ENCODE results near the gene PER1. TPM values are rescaled to one million over a fixed set of nuclear protein-coding genes. Genes with fewer than 3 reads are reported as not detected.

The PER1 gene
- total RNA-seq, 1 experiment from 2014 or later, result 9.7 TPM

DNA sequence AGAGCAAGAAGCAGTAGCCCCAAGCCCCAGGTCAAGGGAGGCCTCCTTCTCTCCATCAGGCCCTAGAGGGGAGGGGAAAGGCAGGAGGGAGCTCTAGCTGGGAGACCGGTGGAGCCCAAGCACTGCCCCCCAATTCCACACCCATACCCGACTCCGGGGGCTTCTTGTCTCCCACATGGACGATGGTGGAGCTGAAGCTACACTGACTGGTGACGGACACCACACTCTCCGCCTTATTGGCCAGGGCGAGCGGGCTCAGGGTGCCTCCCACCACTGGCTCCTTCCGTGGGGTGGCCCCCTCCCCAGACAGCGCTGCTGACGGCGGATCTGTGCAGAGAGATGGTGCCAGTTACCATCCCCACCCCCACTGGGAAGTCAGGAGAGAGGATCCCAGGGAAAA, 6.4 kb downstream of the PER1 start:
- in situ Hi-C loops (cut with HindIII; ENCODE audit: low pct_unique_long_range_greater_than_20kb, low sequenced_read_pairs), result no loop called here
- no peak for DNase-seq (ENCODE audit: low read depth, low spot score)

DNA sequence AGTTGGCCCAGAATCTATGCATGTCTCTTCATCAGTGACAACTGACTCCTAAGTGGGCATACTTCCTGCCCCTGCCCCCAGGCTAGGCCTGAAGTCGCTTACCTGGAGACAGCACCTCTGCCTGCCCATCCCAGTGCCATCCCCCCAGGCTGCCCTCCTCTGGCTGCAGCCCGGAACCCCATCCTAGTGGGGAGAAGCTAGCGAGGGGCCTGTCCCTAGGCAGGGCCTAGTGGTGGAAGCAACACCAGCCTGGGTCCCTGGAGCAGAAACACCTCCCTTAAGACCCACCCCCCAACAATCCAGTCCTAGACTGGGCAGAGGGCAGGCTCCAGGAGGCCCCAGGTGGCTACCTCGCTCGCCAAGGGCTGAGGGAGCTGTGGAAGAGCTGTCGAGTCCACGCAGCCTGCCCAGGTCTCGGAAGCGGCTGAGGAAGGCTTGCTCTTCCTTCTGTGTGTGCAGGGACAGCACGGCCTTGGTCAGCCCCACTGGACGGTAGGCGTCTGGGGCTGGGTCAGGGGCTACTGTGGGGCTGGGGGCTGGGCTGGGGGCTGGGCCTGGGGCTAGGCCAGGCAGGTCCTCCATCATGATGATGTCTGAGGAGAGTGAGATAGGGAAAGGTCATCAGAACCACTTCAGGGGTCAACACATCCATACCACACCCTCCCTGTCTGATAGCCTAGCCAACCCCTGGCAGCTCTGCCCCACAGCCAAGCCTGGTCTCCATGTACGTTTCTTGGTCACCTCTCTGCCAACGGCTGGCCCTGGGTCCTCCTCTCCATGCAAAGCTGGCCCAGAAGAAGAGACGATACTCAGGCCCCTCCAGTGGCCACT, 7.6 kb downstream of the PER1 start:
- no peak for DNase-seq (ENCODE audit: low read depth, low spot score)
- in situ Hi-C loops (cut with HindIII; ENCODE audit: low pct_unique_long_range_greater_than_20kb, low sequenced_read_pairs), result no loop called here

DNA sequence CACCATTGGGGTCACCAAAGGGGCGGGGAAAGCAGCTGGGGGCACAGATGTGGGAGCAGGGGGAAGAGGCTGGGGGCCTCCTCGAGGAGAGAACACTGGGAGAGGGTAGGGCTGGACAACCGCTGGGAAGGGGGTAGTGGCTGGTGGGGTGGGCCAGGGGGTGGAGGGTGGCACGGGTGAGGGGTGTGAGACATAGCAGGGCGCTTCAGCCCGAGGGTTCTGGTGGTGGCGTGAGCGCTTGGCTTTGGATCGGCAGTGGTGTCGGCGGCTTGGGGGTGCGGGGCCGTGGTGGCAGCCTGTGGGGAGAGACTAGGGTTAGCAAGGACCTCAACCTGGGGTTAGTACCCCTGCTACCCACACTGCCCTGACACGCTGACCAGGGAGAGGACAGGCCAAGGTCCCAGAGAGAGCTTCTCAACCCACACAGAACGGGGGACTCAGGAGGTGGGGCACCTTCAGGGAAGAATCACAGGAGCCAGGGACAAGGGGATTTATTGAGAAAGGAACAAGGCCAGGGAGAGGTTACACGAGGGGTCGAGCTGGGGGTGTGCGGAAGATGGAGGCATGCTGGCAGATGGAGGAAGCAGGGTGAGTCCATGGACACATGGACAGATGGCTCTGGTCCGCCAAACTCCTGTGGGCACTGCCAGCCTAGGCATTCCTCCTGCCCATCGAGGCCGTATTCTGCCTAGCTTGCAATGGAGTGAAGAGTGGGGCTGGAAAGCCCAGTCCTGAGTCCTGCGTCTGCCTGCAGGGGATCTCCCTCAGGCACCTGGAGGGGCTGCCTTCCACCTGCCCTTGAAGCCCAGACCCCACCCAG, 8.4 kb downstream of the PER1 start:
- DNase-seq (ENCODE audit: low read depth, low spot score), result no peak
- in situ Hi-C loops (cut with HindIII; ENCODE audit: low pct_unique_long_range_greater_than_20kb, low sequenced_read_pairs), result no loop called here

DNA sequence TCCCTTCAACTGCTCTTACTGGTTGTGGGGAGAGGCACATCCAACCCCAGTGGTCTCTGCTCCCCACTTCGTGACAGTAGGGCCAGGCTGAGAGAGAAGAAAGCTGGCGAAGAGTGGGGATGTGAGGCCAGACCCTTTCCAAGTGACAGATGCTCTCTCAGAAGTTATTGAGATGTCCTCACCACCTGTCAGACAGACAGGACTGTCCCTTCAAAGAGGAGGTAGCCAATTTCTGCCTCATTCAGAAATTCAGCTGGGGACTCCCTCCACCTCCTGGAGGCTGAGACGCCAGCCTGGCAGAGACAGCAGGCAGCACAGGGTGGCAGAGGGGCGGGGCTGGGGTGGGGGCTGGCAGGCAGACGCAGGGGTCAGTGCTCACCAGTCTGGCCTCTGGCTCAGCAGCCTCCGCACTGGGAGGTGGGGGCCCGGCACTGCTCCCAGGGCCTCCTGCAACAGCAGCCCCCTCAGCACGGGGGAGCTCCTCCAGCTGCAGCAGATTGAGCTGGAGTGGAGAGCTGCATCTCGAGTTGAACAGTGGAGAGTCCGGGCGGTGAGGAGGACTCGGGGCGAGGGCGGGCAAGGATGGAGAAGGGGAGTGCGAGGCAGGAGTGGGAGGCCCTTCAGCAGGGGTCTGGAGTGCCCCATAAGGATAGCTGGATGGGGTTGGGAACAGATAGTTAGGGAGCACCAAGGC, 9.2 kb downstream of the PER1 start:
- in situ Hi-C loops (cut with HindIII; ENCODE audit: low pct_unique_long_range_greater_than_20kb, low sequenced_read_pairs), result no loop called here
- DNase-seq (ENCODE audit: low read depth, low spot score), result no peak

DNA sequence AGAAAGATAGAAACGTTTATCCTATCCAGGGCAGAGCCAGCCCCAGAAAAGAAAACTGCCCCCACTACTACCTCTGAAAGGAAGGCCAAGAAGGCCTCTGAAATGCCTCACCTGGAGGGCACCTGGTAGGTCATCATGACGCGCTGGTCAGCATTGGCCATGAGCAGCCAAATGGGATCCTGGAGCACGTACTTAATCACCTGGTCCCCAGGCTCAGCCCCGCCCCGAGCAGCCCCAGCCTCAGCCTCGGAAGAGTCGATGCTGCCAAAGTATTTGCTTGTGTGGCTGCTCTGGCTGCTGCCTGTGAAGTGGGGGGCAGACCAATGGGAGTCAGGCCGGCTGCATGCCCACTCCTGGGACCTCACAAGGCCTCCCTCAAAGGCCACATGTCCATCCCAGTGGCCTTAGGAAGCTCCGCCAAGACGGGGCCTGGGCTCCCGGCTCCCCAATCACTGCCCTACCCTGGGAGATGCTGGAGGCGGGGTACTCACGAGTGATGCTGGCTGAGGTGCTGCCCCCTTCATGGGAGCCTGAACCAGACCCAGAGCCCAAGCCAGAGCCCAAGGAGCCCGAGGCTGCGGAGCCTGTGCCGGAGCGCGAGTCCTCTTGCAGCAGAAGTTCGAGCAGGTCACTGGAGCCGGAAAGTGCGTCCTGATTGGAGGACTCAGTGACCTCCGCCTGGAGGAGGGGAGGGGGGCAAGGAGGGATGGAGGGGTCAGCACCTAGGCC, 9.9 kb downstream of the PER1 start:
- no peak for DNase-seq (ENCODE audit: low read depth, low spot score)
- in situ Hi-C loops (cut with HindIII; ENCODE audit: low pct_unique_long_range_greater_than_20kb, low sequenced_read_pairs), result no loop called here

DNA sequence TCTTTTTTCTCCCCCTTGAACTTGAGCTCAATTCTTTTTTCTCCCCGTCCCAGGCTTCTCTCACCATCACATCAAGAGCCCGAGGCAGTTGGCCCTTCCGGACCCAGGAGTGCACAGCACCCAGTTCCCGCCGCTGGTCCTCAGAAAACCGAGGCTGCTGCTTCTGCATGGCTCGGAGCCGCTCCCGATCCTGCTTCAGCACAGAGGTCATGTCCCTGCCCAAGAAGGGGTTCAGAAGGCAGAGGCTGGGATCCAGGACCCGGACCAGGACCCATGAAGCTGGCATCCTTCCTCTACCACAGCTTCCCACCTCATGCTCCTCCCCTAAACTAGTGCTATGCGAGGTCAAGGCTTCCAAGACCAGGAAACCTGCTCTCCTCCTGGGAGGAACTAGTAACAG, 10.5 kb downstream of the PER1 start:
- in situ Hi-C loops (cut with HindIII; ENCODE audit: low pct_unique_long_range_greater_than_20kb, low sequenced_read_pairs), result no loop called here
- no peak for DNase-seq (ENCODE audit: low read depth, low spot score)

DNA sequence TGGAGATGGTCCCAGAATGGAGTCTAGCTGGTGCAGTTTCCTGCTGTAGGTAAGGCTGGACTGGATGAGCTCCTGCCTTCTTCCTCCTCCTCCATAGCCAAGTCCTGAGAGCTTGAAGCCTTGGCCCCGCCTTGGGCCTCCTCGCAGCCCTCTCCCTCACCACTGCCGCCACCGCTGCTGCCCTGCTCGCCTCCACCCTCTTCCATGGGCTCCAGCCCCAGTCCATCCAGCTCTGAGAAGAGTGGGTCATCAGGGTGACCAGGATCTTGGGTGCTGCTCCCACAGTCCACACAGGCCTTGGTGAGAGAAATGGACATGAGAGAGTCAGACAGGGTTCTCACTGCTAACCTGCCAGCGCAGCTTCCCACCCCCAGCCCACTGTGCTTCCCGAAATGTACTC, 11.2 kb downstream of the PER1 start:
- DNase-seq (ENCODE audit: low read depth, low spot score), result no peak
- in situ Hi-C loops (cut with HindIII; ENCODE audit: low pct_unique_long_range_greater_than_20kb, low sequenced_read_pairs), result no loop called here

DNA sequence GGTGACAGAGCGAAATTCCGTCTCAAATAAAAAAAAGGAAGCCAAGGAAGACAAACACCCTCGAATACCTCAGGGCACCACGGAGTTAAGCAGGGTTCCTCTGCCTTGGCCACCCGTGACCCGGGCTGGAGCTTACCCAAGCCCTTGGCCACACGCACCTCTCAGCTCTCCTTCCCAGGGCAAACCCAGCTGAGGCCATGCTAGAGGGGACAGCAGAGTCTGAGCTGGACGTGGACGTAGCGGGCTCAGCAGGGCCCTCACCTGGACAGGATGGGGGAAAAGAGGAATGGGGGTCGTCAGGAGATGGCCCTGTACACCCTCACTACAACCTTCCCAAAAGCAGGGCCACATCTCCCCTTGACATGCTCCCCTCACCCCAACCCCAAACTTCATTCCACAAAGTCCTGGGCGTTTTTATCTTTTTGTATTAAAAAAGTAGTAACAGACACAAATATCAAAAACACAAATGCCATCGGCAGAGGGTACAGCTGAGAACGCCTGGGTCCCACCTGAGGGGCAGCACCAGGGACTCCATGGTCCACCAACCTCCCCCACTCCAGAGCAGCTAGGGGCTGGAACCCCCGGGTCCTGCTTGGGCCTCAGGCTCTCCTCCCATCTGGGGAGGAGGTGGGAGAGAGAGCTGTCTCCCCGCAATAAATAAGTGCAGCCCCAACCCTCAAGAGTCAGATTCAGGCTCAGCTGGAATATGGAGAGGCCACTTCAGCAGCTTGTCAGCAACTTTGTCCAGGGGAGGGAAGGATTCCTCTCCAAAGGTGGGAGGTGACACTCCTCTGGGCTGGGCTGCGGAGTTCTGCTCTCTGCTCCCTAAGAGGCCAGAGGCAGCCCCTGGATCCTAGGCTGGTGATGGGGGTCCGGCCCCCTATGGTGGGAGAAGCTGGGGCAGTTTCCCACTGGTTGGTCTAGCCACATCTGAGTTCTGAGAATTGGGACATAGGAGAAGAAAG, 11.9 kb downstream of the PER1 start:
- DNase-seq (ENCODE audit: low read depth, low spot score), result no peak
- in situ Hi-C loops (cut with HindIII; ENCODE audit: low pct_unique_long_range_greater_than_20kb, low sequenced_read_pairs), result no loop called here

DNA sequence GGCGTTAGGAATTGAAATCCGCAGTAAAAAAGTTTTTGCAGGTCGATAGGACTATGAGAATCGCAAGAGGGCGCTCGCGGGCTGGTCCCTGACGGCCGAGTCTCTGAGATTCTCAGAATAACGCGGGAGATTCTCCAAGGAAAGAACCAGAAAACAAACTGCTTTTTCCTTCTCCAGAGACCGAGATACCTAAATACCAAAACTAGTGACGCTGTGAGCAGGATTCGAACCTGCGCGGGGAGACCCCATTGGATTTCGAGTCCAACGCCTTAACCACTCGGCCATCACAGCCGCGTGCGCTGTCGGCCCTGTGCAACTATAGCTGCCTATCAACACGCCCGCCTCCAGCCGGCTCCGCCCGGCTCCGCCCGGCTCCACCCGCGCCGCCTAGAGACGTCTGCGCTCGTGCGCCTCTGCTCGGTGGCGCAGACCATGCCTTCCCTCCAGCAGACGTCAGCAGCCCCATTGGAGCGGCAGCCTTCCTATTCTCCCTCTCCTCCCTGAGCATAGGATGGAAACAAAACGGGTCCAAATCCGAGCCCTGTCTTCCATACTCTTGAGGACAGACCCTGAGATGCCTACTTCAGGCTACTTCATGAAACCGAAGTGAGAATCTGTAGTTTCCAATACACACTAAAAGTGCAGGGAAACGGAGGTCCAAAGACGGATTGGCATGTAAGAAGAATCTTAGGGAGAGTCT, 13.4 kb downstream of the PER1 start:
- in situ Hi-C loops (cut with HindIII; ENCODE audit: low pct_unique_long_range_greater_than_20kb, low sequenced_read_pairs), result no loop called here

DNA sequence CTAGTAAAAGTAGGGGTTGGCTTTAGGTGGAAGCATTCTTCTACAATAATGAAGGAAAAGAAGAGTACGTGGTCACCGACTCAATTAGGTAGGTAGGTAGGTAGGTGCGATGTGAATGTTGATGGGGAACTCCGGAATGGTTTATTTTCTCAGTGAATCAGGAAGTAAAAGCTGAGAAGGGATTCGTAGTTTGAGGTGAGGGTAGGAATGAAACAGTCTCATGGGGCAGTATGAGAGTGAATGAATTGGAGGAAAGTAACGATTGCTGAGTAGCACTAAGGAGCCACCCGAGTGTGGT, 13.9 kb downstream of the PER1 start:
- no peak for DNase-seq (ENCODE audit: low read depth, low spot score)
- in situ Hi-C loops (cut with HindIII; ENCODE audit: low pct_unique_long_range_greater_than_20kb, low sequenced_read_pairs), result no loop called here

More for the DNA sequence above, 13.4 kb downstream of the PER1 start:
- peak; percentile 99 for DNase-seq (ENCODE audit: low read depth, low spot score)

DNA sequence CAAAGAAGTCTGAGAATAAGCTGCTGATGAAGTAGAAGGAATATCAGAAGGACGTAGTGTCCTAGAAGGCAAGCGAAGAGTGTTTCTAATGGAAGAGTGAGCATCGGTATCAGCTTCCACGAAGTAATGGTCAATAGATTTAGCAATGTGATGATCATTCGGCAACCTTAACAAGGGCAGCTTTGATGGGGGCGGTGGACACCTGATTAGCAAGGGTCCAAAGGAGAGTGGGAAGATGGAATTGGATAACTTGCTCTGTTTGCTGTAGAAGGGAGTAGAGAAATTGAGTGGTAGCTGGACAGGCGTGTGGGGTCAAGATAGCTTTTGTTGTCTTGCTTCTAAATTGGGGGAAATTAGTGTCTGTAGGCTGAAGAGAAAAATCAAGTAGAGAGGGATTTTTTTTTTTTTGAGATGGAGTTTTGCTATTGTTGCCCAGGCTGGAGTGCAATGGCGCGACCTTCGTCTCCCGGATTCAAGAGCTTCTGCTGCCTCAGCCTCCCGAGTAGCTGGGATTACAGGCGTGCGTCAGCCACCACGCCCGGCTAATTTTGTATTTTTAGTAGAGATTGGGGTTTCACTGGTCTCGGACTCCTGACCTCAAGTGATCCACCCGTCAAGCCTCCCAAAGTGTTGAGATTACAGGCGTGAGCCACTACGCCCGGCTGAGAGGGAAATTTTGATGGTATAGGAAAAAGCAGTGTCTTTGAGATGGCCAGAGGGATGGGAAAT, 14.4 kb downstream of the PER1 start:
- in situ Hi-C loops (cut with HindIII; ENCODE audit: low pct_unique_long_range_greater_than_20kb, low sequenced_read_pairs), result no loop called here
- DNase-seq (ENCODE audit: low read depth, low spot score), result no peak

DNA sequence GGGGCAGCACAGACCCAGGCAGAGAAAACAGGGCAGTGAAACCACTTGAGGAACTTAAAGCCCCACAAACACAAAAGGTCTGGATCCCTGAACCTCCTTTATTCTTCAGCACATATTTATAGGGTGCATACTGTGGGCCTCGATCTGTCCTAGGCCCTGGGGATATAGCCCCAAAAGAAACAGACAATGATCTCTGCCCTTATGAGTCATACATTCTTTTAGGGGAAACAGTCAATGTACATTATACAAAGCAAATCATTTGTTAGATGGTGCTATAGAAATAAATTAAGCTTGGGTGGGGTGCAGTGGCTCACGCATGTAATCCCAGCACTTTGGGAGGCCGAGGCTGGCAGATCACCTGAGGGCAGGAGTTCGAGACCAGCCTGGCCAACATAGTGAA, 18.3 kb downstream of the PER1 start:
- no peak for DNase-seq (ENCODE audit: low read depth, low spot score)
- in situ Hi-C loops (cut with HindIII; ENCODE audit: low pct_unique_long_range_greater_than_20kb, low sequenced_read_pairs), result no loop called here

DNA sequence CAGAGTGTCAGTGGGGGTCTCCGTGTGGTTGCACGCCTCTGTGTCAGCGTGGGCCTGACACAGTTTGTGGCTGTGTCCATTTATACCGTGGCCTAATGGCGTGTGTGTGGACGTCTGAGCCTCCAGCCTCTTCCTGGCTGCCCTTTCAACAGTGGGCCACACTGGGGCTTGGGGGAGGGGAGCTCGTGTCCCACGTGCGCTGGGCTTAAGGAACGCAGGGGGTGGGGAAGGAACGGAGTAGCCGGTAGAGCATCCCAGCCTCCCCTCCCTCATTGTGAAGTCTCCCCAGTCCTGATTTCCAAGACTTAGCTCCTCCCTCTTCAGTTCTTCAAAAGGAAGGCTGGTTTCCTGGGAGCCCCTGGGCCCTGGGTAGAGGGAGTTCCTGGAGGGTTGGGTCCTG, 18.8 kb downstream of the PER1 start:
- in situ Hi-C loops (cut with HindIII; ENCODE audit: low pct_unique_long_range_greater_than_20kb, low sequenced_read_pairs), result no loop called here
- no peak for DNase-seq (ENCODE audit: low read depth, low spot score)

DNA sequence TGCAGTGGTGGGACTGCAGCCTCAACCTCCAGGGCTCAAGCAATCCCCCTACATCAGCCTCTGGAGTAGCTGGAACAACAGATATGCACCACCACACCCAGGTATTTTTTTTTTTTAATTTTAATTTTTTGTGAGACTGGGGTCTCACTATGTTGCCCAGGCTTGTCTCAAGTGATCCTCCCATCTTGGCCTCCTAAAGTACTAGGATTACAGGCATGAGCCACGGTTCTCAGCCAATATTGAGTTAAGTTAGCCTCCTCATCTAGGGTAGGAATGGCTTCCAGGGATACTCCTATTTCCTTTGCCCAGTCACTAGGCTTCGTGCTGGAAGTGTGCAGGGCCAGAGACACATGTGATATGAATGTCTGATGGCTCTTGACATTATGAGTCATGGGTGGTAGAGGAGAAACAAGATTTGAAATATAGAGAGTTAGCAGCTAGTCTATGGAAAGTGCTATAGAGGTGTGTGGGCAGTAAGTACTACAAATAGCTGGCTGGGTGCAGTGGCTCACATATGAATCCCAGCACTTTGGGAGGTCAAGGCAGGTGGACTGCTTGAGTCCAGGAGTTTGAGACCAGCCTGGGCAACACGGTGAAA, 20.3 kb downstream of the PER1 start:
- in situ Hi-C loops (cut with HindIII; ENCODE audit: low pct_unique_long_range_greater_than_20kb, low sequenced_read_pairs), result no loop called here
- no peak for DNase-seq (ENCODE audit: low read depth, low spot score)

DNA sequence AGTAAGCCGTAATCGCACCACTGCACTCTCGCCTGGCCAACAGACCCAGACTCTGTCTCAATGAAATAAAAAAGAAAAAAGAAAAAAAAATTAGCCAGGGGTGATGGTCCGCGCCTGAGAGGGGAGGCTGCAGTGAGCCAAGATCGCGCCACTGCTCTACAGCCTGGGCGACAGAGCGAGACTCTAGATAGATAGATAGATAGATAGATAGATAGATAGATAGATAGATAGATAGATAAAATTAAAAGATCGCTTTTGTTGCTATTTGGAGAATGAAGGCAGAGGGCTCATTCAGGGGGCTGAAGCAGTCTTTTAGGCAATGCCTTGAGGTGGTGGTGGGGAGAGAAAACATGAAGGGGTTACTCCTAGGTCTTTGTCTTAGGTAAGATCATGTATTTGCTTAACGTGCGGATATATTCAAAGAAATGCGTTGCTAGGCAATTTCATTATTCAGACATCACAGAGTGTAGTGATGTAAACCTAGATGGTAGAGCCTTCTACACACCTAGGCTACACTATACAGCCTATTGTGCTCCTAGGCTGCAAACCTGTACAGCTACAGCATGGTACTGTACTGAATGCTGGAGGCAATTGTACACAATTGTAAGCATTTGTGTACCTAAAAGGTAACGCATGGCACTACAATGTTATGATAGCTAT, 23.9 kb downstream of the PER1 start:
- no peak for DNase-seq (ENCODE audit: low read depth, low spot score)
- in situ Hi-C loops (cut with HindIII; ENCODE audit: low pct_unique_long_range_greater_than_20kb, low sequenced_read_pairs), result no loop called here
